ENCODE measurements around the gene MAPKAPK3.

The MAPKAPK3 gene

GRCh38 chr3:50625231-50626182, 8.6 kb downstream of the MAPKAPK3 start:
- DNase-seq (ENCODE audit: low read depth in 2 of 3, low spot score in 1 of 3) = no peak

GRCh38 chr3:50626401-50626800, 9.4 kb downstream of the MAPKAPK3 start:
- no peak for DNase-seq (ENCODE audit: low read depth in 2 of 3, low spot score in 1 of 3)

- no peak for DNase-seq (ENCODE audit: low read depth in 2 of 3, low spot score in 1 of 3)
Observed at GRCh38 chr3:50627407-50628051, 10.6 kb downstream of the MAPKAPK3 start.

GRCh38 chr3:50628601-50629000, 11.7 kb downstream of the MAPKAPK3 start:
- no peak for DNase-seq (ENCODE audit: low read depth in 2 of 3, low spot score in 1 of 3)

GRCh38 chr3:50630394-50630793, 13.4 kb downstream of the MAPKAPK3 start:
- DNase-seq (ENCODE audit: low read depth in 2 of 3, low spot score in 1 of 3) = no peak

GRCh38 chr3:50630877-50631276, 13.9 kb downstream of the MAPKAPK3 start:
- no peak for DNase-seq (ENCODE audit: low read depth in 2 of 3, low spot score in 1 of 3)

GRCh38 chr3:50632450-50632849, 15.5 kb downstream of the MAPKAPK3 start:
- no peak for DNase-seq (ENCODE audit: low read depth in 2 of 3, low spot score in 1 of 3)

GRCh38 chr3:50633230-50633790, 16.4 kb downstream of the MAPKAPK3 start:
- no peak for DNase-seq (ENCODE audit: low read depth in 2 of 3, low spot score in 1 of 3)

- DNase-seq (ENCODE audit: low read depth in 2 of 3, low spot score in 1 of 3) = no peak
Observed at GRCh38 chr3:50635066-50635465, 18.1 kb downstream of the MAPKAPK3 start.

- no peak for DNase-seq (ENCODE audit: low read depth in 2 of 3, low spot score in 1 of 3)
Observed at GRCh38 chr3:50637011-50637410, 20.1 kb downstream of the MAPKAPK3 start.

GRCh38 chr3:50637945-50638344, 21.0 kb downstream of the MAPKAPK3 start:
- no peak for DNase-seq (ENCODE audit: low read depth in 2 of 3, low spot score in 1 of 3)

GRCh38 chr3:50639055-50639494, 22.1 kb downstream of the MAPKAPK3 start:
- DNase-seq (ENCODE audit: low read depth in 2 of 3, low spot score in 1 of 3) = no peak

- DNase-seq (ENCODE audit: low read depth in 2 of 3, low spot score in 1 of 3) = no peak
Observed at GRCh38 chr3:50642382-50642781, 25.4 kb downstream of the MAPKAPK3 start.

GRCh38 chr3:50644561-50644960, 27.6 kb downstream of the MAPKAPK3 start:
- DNase-seq (ENCODE audit: low read depth in 2 of 3, low spot score in 1 of 3) = no peak

GRCh38 chr3:50645378-50645777, 28.4 kb downstream of the MAPKAPK3 start:
- no peak for DNase-seq (ENCODE audit: low read depth in 2 of 3, low spot score in 1 of 3)

- no peak for DNase-seq (ENCODE audit: low read depth in 2 of 3, low spot score in 1 of 3)
Observed at GRCh38 chr3:50648313-50648712, 31.4 kb downstream of the MAPKAPK3 start.

- DNase-seq (ENCODE audit: low read depth in 2 of 3, low spot score in 1 of 3) = no peak
Observed at GRCh38 chr3:50648944-50649343, 32.0 kb downstream of the MAPKAPK3 start.

- no peak for DNase-seq (ENCODE audit: low read depth in 2 of 3, low spot score in 1 of 3)
Observed at GRCh38 chr3:50649451-50649931, 32.5 kb downstream of the MAPKAPK3 start.

- DNase-seq (ENCODE audit: low read depth in 2 of 3, low spot score in 1 of 3) = no peak
Observed at GRCh38 chr3:50650018-50650417, 33.1 kb downstream of the MAPKAPK3 start.

- DNase-seq (ENCODE audit: low read depth in 2 of 3, low spot score in 1 of 3) = no peak
Observed at GRCh38 chr3:50651445-50651844, 34.5 kb downstream of the MAPKAPK3 start.

GRCh38 chr3:50651920-50652529, 35.1 kb downstream of the MAPKAPK3 start:
- no peak for DNase-seq (ENCODE audit: low read depth in 2 of 3, low spot score in 1 of 3)

Data from stimulated activated CD4-positive, alpha-beta T cell treated with anti-CD3 and anti-CD28 coated beads, Interleukin-12 subunit alpha, Interleukin-12 subunit beta, amount 100 ng/mL, for 48 hours (primary cell).